SK-N-SH (cell line): ENCODE results near the gene MCF2L.

ENCODE experiments used
- ELF1 ChIP-seq: IDR thresholded peaks from 2 replicates; pipeline ENCODE4 v1.4.0; 2012
- EP300 ChIP-seq, 2 experiments: IDR thresholded peaks; 2 replicates each; pipeline versions ENCODE4 v1.4.0 to v1.6.1; 2012; ENCODE audit warnings: borderline replicate concordance in 1 of 2, low read depth in 1 of 2, low read length in 1 of 2
- EZH2phosphoT487 ChIP-seq: fragments of 200-600 bp; sonication (generic); IDR thresholded peaks from 2 replicates; pipeline ENCODE4 v1.6.1; 2017; ENCODE audit warnings: low read depth, mixed run types, mild to moderate bottlenecking, antibody characterized with exemption, moderate library complexity, borderline replicate concordance
- MEF2A ChIP-seq: IDR thresholded peaks from 2 replicates; pipeline ENCODE4 v1.4.0; 2012; ENCODE audit warnings: low read depth, borderline replicate concordance
- POLR2AphosphoS5 ChIP-seq: IDR thresholded peaks from 2 replicates; pipeline ENCODE4 v1.6.1; 2012; ENCODE audit warnings: low read depth, low read length
- SMC3 ChIP-seq: IDR thresholded peaks from 2 replicates; pipeline ENCODE4 v1.6.1; 2012; ENCODE audit warnings: low read depth, low read length, improper control_type of control experiment
- YY1 ChIP-seq: IDR thresholded peaks from 2 replicates; pipeline ENCODE4 v1.4.0; 2012; ENCODE audit warnings: low read depth, mild to moderate bottlenecking
- TF ChIP-seq, protein P1 (sequence below): IDR thresholded peaks from 2 replicates; pipeline ENCODE4 v1.4.0; 2012; ENCODE audit warnings: low read depth
- TF ChIP-seq, protein P2 (sequence below): IDR thresholded peaks from 2 replicates; pipeline ENCODE4 v1.4.0; 2012; ENCODE audit warnings: low read depth, borderline replicate concordance
- TF ChIP-seq, protein P3 (sequence below): fragments of 200-600 bp; sonication (generic); IDR thresholded peaks from 2 replicates; pipeline ENCODE4 v1.6.1; 2017; ENCODE audit warnings: antibody characterized with exemption, mild to moderate bottlenecking, moderate library complexity
- TF ChIP-seq, protein P4 (sequence below): IDR thresholded peaks from 2 replicates; pipeline ENCODE4 v1.6.1; 2012; ENCODE audit warnings: mild to moderate bottlenecking, low read depth, low read length, moderate library complexity
- TF ChIP-seq, protein P5 (sequence below): fragments of 150-350 bp; IDR thresholded peaks from 2 replicates; pipeline ENCODE4 v1.6.1; 2017; ENCODE audit warnings: antibody characterized with exemption, low read length, low read depth, borderline replicate concordance

DNA sequence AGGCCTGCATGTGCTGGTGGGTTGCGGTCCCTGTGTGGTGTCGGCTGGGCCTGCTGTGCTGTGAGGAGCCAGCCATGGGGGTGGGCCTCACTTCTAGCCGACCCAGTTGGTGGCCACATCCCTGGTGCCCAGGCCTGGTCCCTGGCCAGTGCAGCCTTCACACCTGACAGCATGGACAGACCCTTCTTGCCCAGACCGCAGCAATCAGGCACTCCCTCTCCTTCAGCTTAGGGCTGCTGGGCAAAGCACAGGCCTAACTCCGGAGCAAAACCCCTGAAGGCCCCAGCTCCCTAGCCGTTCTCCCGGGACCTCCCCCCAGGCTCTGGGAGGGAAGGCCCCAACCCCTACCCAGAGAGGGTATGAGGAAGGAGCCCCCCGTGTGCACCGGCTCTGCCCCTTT, 6.6 kb upstream of the MCF2L start:
- TF ChIP-seq, protein P1, sequence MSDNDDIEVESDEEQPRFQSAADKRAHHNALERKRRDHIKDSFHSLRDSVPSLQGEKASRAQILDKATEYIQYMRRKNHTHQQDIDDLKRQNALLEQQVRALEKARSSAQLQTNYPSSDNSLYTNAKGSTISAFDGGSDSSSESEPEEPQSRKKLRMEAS: no peak
- TF ChIP-seq EZH2phosphoT487 (no peak), YY1 (no peak), EP300 (IDR thresholded peaks at IDR 0.05; ENCODE audit: borderline replicate concordance in 1 of 2, low read depth in 1 of 2, low read length in 1 of 2) (no peak), MEF2A (no peak), ELF1 (no peak), SMC3 (no peak), POLR2AphosphoS5 (no peak)
- TF ChIP-seq, protein P2, sequence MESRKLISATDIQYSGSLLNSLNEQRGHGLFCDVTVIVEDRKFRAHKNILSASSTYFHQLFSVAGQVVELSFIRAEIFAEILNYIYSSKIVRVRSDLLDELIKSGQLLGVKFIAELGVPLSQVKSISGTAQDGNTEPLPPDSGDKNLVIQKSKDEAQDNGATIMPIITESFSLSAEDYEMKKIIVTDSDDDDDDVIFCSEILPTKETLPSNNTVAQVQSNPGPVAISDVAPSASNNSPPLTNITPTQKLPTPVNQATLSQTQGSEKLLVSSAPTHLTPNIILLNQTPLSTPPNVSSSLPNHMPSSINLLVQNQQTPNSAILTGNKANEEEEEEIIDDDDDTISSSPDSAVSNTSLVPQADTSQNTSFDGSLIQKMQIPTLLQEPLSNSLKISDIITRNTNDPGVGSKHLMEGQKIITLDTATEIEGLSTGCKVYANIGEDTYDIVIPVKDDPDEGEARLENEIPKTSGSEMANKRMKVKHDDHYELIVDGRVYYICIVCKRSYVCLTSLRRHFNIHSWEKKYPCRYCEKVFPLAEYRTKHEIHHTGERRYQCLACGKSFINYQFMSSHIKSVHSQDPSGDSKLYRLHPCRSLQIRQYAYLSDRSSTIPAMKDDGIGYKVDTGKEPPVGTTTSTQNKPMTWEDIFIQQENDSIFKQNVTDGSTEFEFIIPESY: no peak
- TF ChIP-seq, protein P3, sequence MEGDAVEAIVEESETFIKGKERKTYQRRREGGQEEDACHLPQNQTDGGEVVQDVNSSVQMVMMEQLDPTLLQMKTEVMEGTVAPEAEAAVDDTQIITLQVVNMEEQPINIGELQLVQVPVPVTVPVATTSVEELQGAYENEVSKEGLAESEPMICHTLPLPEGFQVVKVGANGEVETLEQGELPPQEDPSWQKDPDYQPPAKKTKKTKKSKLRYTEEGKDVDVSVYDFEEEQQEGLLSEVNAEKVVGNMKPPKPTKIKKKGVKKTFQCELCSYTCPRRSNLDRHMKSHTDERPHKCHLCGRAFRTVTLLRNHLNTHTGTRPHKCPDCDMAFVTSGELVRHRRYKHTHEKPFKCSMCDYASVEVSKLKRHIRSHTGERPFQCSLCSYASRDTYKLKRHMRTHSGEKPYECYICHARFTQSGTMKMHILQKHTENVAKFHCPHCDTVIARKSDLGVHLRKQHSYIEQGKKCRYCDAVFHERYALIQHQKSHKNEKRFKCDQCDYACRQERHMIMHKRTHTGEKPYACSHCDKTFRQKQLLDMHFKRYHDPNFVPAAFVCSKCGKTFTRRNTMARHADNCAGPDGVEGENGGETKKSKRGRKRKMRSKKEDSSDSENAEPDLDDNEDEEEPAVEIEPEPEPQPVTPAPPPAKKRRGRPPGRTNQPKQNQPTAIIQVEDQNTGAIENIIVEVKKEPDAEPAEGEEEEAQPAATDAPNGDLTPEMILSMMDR: no peak
- TF ChIP-seq, protein P4, sequence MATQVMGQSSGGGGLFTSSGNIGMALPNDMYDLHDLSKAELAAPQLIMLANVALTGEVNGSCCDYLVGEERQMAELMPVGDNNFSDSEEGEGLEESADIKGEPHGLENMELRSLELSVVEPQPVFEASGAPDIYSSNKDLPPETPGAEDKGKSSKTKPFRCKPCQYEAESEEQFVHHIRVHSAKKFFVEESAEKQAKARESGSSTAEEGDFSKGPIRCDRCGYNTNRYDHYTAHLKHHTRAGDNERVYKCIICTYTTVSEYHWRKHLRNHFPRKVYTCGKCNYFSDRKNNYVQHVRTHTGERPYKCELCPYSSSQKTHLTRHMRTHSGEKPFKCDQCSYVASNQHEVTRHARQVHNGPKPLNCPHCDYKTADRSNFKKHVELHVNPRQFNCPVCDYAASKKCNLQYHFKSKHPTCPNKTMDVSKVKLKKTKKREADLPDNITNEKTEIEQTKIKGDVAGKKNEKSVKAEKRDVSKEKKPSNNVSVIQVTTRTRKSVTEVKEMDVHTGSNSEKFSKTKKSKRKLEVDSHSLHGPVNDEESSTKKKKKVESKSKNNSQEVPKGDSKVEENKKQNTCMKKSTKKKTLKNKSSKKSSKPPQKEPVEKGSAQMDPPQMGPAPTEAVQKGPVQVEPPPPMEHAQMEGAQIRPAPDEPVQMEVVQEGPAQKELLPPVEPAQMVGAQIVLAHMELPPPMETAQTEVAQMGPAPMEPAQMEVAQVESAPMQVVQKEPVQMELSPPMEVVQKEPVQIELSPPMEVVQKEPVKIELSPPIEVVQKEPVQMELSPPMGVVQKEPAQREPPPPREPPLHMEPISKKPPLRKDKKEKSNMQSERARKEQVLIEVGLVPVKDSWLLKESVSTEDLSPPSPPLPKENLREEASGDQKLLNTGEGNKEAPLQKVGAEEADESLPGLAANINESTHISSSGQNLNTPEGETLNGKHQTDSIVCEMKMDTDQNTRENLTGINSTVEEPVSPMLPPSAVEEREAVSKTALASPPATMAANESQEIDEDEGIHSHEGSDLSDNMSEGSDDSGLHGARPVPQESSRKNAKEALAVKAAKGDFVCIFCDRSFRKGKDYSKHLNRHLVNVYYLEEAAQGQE: no peak
- TF ChIP-seq, protein P5, sequence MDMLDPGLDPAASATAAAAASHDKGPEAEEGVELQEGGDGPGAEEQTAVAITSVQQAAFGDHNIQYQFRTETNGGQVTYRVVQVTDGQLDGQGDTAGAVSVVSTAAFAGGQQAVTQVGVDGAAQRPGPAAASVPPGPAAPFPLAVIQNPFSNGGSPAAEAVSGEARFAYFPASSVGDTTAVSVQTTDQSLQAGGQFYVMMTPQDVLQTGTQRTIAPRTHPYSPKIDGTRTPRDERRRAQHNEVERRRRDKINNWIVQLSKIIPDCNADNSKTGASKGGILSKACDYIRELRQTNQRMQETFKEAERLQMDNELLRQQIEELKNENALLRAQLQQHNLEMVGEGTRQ: no peak
